ENCODE results near the gene CCDC136. TPM values are rescaled to one million over a fixed set of nuclear protein-coding genes. Genes with fewer than 3 reads are reported as not detected.
A peak's percentile ranks its signal among the peaks of the same experiment; 100 is the strongest.

Gene CCDC136
- total and polyA plus RNA-seq, 2 experiments from 2014 or later, result 27.1 to 55.7 TPM

GRCh38 chr7:128781126-128781525 lies 10.6 kb upstream of the CCDC136 start (continued):
- no peak for TF ChIP-seq ZNF462 (CRISPR knock-in tag; IDR thresholded peaks at IDR 0.05)

- Histone ChIP-seq H3K27ac (ENCODE audit: low read depth) (no peak overlapping the region), H3K4me1 (ENCODE audit: insufficient read depth) (no peaks in the 10 kb centered on the region), H3K27me3 (ENCODE audit: insufficient read depth) (no peaks in the 10 kb centered on the region), H4K20me1 (replicated peaks; ENCODE audit: insufficient read depth) (no peaks in the 10 kb centered on the region), H3K4me2 (peak overlapping the region; percentile 75; the same call in 1 of the 2 replicates), H2AFZ (no peak overlapping the region), H3K9me2 (ENCODE audit: insufficient read depth) (no peaks in the 10 kb centered on the region), H3F3A (replicated peaks; ENCODE audit: low read depth) (0 out of 2 replicates have a peak, but pooled peaks cover 3% of the 10 kb centered on the region), H3K4me3 (peak overlapping the region; percentile 77; the same call in 1 of the 2 replicates), H3K79me2 (replicated peaks; ENCODE audit: insufficient read depth) (no peaks in the 10 kb centered on the region), H3K36me3 (ENCODE audit: insufficient read depth) (no peaks in the 10 kb centered on the region)
- peaks cover 12% of the 10 kb centered on the region for H3K4me1 Mint-ChIP-seq
- peaks cover 20% of the 10 kb centered on the region for H3K9me3 Mint-ChIP-seq
- DNase-seq (ENCODE audit: low spot score), result no peak
- H3K27me3 Mint-ChIP-seq (ENCODE audit: insufficient read depth, low read depth, poor library complexity), result peaks cover 11% of the 10 kb centered on the region
- H3K36me3 Mint-ChIP-seq (ENCODE audit: low read depth), result peaks cover 4% of the 10 kb centered on the region; the same call in 1 of the 3 replicates
- no peak for ATAC-seq
- H3K27ac Mint-ChIP-seq, result no peak overlapping the region
- no peak overlapping the region for H3K4me3 Mint-ChIP-seq
- TF ChIP-seq POLR2AphosphoS5 (IDR thresholded peaks at IDR 0.05; ENCODE audit: low read depth), result no peak
- TF ChIP-seq EZH2phosphoT487 (IDR thresholded peaks at IDR 0.05; ENCODE audit: unreplicated experiment), result no peak
- TF ChIP-seq STAT1 (IDR thresholded peaks at IDR 0.05; ENCODE audit: unreplicated experiment), result no peak
- no peak for TF ChIP-seq ZNF114 (CRISPR knock-in tag; IDR thresholded peaks at IDR 0.05)
- TF ChIP-seq EZH2 (IDR thresholded peaks at IDR 0.05; ENCODE audit: low read depth, unreplicated experiment), result no peak
- no peak for TF ChIP-seq CTCF (conservative IDR thresholded peaks at IDR 0.05; ENCODE audit: low read depth in 2 of 2)
- no peak for TF ChIP-seq ZNF462 (CRISPR knock-in tag; IDR thresholded peaks at IDR 0.05)
- TF ChIP-seq JUNB (IDR thresholded peaks at IDR 0.05; ENCODE audit: unreplicated experiment), result no peak
Observed at GRCh38 chr7:128781851-128782250, 9.9 kb upstream of the CCDC136 start.

Data from GM23338 (cell line).